T-helper 9 cell (primary cell): ENCODE results near the gene ZFP36L2.

Experiments
- DNase-seq: peaks from one replicate; pipeline ENCODE4 v3.0.0-alpha.2; 2020

The ZFP36L2 gene

GRCh38 chr2:43222475-43223309 lies 3.7 kb downstream of the ZFP36L2 start:
- no peak for DNase-seq

DNA sequence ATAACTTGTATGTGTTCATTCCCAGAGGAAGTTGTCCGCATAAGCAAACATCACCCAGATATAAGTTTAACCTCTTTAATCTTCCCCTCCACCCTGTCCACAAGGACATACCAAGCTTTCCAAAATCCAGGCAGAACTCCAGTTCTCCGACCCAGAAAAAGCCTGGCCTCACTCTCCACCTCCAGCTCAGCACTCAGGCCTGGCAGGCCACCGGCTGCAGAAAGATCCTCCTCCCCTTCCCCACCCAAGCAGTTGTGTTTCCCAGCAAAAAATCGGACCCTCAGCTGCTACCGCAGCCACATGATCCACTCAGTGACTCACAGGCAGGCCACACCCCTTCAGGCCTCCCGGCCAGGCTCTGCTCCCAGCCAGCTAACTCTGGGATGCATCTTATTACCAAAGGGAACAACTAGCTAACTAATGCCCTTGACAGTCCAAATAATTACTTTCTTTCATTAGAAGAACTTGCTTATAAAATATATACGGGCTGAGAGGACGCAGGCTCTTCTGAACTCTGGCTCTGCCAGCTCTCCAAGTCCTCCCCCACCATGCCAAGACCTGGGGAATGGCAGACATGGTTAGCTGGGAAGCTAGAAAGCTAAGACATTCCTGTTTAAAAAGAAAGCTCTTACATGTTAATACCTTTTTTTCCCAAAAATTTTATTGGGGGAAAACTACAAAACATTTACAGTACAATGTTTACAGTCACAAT lies 4.5 kb downstream of the ZFP36L2 start:
- DNase-seq: peak; percentile 44

- peak; percentile 41 for DNase-seq
Measured at GRCh38 chr2:43221124-43221762, 5.2 kb downstream of the ZFP36L2 start.

DNA sequence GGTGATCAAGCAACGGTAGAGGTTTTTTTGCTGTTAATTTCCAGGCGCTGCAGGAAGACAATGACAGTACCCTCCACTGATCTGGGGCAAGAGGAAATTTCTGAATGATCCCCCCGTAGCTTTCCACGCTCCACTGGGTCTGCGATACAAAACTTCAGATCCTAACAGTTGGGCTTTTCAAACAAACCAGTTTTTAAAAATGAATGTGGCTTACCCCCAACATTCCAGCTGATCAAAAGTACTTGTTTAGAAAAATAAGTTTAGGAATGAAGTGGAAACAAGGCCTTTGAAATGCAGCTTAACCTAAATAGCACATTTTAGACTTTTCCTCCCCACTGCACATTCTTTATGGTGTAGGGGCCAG lies 5.7 kb downstream of the ZFP36L2 start:
- no peak for DNase-seq

GRCh38 chr2:43220229-43220751 lies 6.1 kb downstream of the ZFP36L2 start:
- DNase-seq: no peak

GRCh38 chr2:43219383-43220228 lies 6.8 kb downstream of the ZFP36L2 start:
- DNase-seq: peak; percentile 63

DNA sequence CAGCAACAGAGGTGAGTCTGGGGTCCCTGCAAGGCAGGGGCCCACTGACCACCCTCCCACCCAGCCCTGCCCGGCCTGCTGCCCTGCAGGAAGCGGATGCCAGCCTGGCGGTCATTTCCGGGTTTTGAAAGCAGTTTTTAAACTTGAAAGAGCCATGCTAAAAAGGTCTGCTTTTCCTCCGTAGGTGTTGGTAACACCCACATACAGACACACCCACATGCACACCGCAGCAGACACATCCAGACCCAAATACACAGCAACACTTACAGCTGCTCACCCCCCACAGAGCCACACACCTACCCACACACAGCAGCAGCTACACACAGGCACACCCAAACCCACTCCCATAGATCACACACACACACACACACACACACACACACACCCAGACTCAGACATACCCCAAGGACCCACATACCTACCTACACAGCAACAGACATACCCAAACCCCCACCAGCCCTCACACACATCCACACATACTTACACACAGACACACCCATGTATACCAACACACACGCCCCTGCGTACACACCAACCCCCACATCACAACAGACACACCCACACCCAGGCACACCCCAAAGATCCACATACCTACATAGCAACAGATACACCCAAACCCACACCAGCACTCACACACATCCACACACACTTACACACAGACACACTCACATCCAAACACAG lies 7.6 kb downstream of the ZFP36L2 start:
- DNase-seq: peak; percentile 71

- no peak for DNase-seq
Measured at GRCh38 chr2:43218155-43218701, 8.2 kb downstream of the ZFP36L2 start.

- no peak for DNase-seq
Measured at GRCh38 chr2:43217228-43218154, 8.9 kb downstream of the ZFP36L2 start.

GRCh38 chr2:43216629-43217028 lies 9.8 kb downstream of the ZFP36L2 start:
- DNase-seq: no peak

DNA sequence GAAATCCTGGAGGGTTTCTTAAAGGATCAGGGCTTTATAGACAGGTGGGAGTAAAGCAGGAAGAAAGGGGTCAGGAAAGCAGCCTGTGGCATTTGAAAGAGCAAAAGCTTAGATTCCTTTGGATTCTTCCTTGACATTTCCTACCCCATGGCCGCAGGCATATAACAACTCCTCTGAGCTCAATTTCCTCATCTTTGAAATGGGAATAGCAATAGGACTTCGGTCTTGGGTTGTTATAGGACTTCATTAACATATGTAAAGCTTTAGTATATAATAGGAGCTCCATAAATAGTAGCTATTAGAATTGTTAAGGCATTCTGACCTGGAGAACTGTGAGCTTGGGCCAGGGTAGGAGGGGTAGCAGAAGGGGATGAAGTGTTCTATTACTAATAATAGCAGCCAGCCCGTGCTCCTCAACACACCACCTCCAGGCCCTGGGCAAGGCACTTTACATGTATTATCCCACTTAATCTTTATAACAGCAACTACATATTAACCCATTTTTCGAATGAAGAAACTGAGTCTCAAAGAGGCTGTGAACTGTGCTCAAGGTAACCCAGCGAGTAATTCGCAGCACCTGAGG lies 10.6 kb downstream of the ZFP36L2 start:
- no peak for DNase-seq

DNA sequence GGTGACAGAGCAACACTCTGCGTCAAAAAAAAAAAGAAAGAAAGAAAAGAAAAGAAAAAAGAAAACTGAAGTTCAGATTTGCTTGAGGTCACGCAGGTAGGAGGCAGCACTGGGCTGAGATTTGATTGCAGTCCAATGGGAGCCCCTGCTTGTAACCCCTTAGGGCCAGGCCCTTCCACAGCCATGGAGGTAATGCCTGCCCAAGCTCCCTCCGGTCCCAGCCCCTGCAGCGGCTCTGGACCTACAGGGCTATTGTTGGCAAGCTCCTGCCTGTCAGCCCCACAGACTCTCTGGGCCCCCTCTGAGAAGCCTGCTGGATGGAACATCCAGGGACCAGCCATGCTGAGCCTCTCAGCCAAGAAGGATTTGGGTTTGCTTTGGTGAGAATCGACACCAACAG lies 12.2 kb downstream of the ZFP36L2 start:
- DNase-seq: no peak

GRCh38 chr2:43212931-43213330 lies 13.5 kb downstream of the ZFP36L2 start:
- no peak for DNase-seq

- DNase-seq: no peak
Measured at GRCh38 chr2:43212216-43212835, 14.1 kb downstream of the ZFP36L2 start.

GRCh38 chr2:43210467-43211303 lies 15.7 kb downstream of the ZFP36L2 start:
- no peak for DNase-seq

DNA sequence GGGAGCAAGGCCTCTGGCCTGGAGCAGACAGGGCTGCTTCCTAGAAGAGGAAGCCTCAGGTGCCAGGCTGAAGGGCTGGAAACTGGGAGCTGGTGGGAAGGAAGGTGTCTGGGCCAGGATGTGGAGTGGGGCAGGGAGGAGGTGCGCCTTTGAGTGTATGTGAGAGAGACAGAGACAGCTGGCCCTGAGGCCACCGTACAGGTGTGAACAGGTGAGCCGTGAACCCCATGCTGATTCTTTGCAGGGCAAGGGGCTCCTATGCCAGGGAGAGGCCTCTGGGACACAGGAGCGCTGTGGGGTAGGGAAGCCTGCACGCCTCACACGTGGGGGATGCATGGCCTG lies 16.3 kb downstream of the ZFP36L2 start:
- no peak for DNase-seq

DNA sequence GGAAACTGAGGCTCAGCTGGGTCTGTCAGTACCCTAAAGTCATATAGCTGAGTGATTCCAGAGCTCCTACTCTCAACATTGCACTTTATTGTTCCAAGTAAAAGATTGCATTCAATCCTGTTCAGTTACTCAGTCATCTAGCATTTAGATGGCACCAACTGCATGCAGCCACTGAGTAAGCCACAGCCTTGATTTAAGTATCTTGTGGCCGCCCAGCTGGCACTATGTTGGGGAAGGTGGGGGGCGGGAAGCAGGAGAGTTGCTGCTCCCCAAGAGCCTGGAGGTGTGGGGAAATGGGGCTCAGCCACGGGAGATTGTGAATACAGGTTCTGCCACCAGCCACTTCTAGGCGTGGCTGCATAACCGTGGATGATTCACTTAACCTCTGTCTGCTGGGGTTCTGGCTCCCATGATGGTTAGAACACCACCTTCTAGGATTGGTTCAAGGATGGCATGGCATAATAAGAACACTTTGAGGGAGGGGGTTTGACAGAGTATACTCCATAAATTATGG lies 17.1 kb downstream of the ZFP36L2 start:
- no peak for DNase-seq

DNA sequence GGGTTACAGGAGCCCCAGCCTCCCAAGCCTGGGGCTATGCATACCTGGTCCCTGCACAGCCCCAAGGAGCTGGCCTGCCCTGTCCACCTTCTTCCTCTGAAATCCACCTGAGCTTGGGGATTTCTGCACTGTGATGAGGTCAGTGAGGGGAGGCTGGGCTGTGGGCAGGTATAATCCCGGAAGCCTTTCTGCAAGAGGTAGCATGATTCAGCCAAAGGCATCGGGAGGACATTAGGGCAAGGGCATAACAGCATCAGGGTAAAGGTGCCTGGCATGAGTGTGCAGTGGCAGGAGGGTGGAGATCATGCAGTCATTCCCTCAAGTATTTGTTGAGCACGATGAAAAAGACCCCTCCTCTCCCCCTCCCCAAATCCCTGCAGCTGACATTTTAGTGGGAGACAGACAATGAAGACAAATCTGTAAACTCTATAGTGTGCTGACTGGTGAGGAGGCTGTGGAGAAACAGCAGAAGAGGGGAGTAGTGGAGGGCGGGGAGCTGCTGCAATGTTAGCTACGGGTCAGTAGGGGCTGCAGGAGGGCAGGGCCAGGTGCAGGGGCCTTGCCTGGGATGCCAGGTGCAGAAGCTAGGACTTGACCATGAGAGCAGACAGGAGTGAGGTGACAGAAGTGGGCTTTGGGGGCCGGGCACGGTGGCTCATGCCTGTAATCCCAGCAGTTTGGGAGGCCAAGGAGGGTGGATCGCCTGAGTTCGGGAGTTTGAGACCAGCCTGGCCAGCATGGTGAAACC lies 18.7 kb downstream of the ZFP36L2 start:
- no peak for DNase-seq
